Measurements from ENCODE around the gene SLC25A38.
A peak's percentile ranks its signal among the peaks of the same experiment; 100 is the strongest.

Gene SLC25A38

GRCh38 chr3:39379778-39380155, 3.4 kb upstream of the SLC25A38 start:
- no peak for TF ChIP-seq CTCF (IDR thresholded peaks at IDR 0.05; ENCODE audit: low read depth, low read length)
- no peak for TF ChIP-seq EZH2phosphoT487 (IDR thresholded peaks at IDR 0.05; ENCODE audit: low read depth)
- H3K79me2 ChIP-seq (ENCODE audit: low read length), result peaks cover 16% of the 10 kb centered on the region

GRCh38 chr3:39381432-39381831, 1.7 kb upstream of the SLC25A38 start:
- peaks cover 24% of the 10 kb centered on the region for H3K4me1 ChIP-seq (ENCODE audit: low read length)
- H3K27ac ChIP-seq (ENCODE audit: low read length), result no peak overlapping the region
- H3K4me3 ChIP-seq (ENCODE audit: low read length), result no peak overlapping the region
- peaks cover 21% of the 10 kb centered on the region for H4K20me1 ChIP-seq (ENCODE audit: insufficient read depth, low read length)
- peaks cover 32% of the 10 kb centered on the region for H3K79me2 ChIP-seq (ENCODE audit: low read length)
- no peaks in the 10 kb centered on the region; the same call in 1 of the 2 replicates for H3K27me3 ChIP-seq (ENCODE audit: low read depth, low read length)
- no peak overlapping the region for H3K4me2 ChIP-seq (ENCODE audit: low read length)
- H3K9ac ChIP-seq (ENCODE audit: low read length), result no peak overlapping the region
- no peak overlapping the region for H2AFZ ChIP-seq (ENCODE audit: low read depth, low read length)
- H3K9me3 ChIP-seq (ENCODE audit: insufficient read depth, low read length), result no peaks in the 10 kb centered on the region
- no peaks in the 10 kb centered on the region for H3K36me3 ChIP-seq (replicated peaks; ENCODE audit: low read depth, low read length)
- no peak for TF ChIP-seq EZH2phosphoT487 (IDR thresholded peaks at IDR 0.05; ENCODE audit: low read depth)
- TF ChIP-seq CTCF (IDR thresholded peaks at IDR 0.05; ENCODE audit: low read depth, low read length), result no peak

More at GRCh38 chr3:39379778-39380155, 3.4 kb upstream of the SLC25A38 start:
- Histone ChIP-seq H3K27me3 (ENCODE audit: low read depth, low read length) (peaks cover 2% of the 10 kb centered on the region; the same call in 1 of the 2 replicates), H3K4me3 (ENCODE audit: low read length) (no peak overlapping the region), H3K4me2 (ENCODE audit: low read length) (no peak overlapping the region), H3K36me3 (replicated peaks; ENCODE audit: low read depth, low read length) (no peaks in the 10 kb centered on the region), H3K9me3 (ENCODE audit: insufficient read depth, low read length) (no peaks in the 10 kb centered on the region), H3K4me1 (ENCODE audit: low read length) (peaks cover 20% of the 10 kb centered on the region), H4K20me1 (ENCODE audit: insufficient read depth, low read length) (peaks cover 5% of the 10 kb centered on the region), H3K9ac (ENCODE audit: low read length) (no peak overlapping the region), H2AFZ (ENCODE audit: low read depth, low read length) (no peak overlapping the region), H3K27ac (ENCODE audit: low read length) (no peak overlapping the region)

GRCh38 chr3:39383881-39384664, 903 bp downstream of the SLC25A38 start:
- peak overlapping the region; percentile 85 for H3K4me2 ChIP-seq (ENCODE audit: low read length)
- no peaks in the 10 kb centered on the region for H3K9me3 ChIP-seq (ENCODE audit: insufficient read depth, low read length)
- H3K36me3 ChIP-seq (replicated peaks; ENCODE audit: low read depth, low read length), result peaks cover 1% of the 10 kb centered on the region
- H3K9ac ChIP-seq (ENCODE audit: low read length), result peak overlapping the region; percentile 88
- H4K20me1 ChIP-seq (ENCODE audit: insufficient read depth, low read length), result peaks cover 43% of the 10 kb centered on the region
- H3K4me1 ChIP-seq (ENCODE audit: low read length), result peaks cover 32% of the 10 kb centered on the region
- no peaks in the 10 kb centered on the region for H3K27me3 ChIP-seq (ENCODE audit: low read depth, low read length)
- H3K79me2 ChIP-seq (ENCODE audit: low read length), result peaks cover 59% of the 10 kb centered on the region
- peak overlapping the region; percentile 88 for H3K4me3 ChIP-seq (ENCODE audit: low read length)
- peak overlapping the region; percentile 78 for H3K27ac ChIP-seq (ENCODE audit: low read length)
- no peak for TF ChIP-seq CTCF (IDR thresholded peaks at IDR 0.05; ENCODE audit: low read depth, low read length)
- TF ChIP-seq EZH2phosphoT487 (IDR thresholded peaks at IDR 0.05; ENCODE audit: low read depth), result no peak
- H2AFZ ChIP-seq (ENCODE audit: low read depth, low read length), result peak overlapping the region; percentile 85

GRCh38 chr3:39384665-39385000, 1.5 kb downstream of the SLC25A38 start:
- H3K4me1 ChIP-seq (ENCODE audit: low read length), result peaks cover 37% of the 10 kb centered on the region
- peaks cover 64% of the 10 kb centered on the region for H3K79me2 ChIP-seq (ENCODE audit: low read length)
- peak overlapping the region; percentile 49; the same call in 1 of the 2 replicates for H3K9ac ChIP-seq (ENCODE audit: low read length)

More at GRCh38 chr3:39384665-39385000, 1.5 kb downstream of the SLC25A38 start:
- H3K9me3 ChIP-seq (ENCODE audit: insufficient read depth, low read length), result no peaks in the 10 kb centered on the region
- no peaks in the 10 kb centered on the region for H3K27me3 ChIP-seq (ENCODE audit: low read depth, low read length)
- no peak overlapping the region for H3K27ac ChIP-seq (ENCODE audit: low read length)
- peaks cover 7% of the 10 kb centered on the region for H3K36me3 ChIP-seq (replicated peaks; ENCODE audit: low read depth, low read length)
- H2AFZ ChIP-seq (ENCODE audit: low read depth, low read length), result no peak overlapping the region
- peak overlapping the region; percentile 88 for H3K4me3 ChIP-seq (ENCODE audit: low read length)
- H3K4me2 ChIP-seq (ENCODE audit: low read length), result peak overlapping the region; percentile 85
- peaks cover 48% of the 10 kb centered on the region for H4K20me1 ChIP-seq (ENCODE audit: insufficient read depth, low read length)
- no peak for TF ChIP-seq CTCF (IDR thresholded peaks at IDR 0.05; ENCODE audit: low read depth, low read length)
- TF ChIP-seq EZH2phosphoT487 (IDR thresholded peaks at IDR 0.05; ENCODE audit: low read depth), result no peak

Data from OCI-LY3 (cell line).